GM23248 (cell line): ENCODE results near the gene FAM162A.

Source experiments
- EZH2 ChIP-seq: fragments of 200-600 bp; sonication (generic); IDR thresholded peaks from 2 replicates; pipeline ENCODE4 v1.6.1; 2018; ENCODE audit warnings: antibody characterized with exemption, mild to moderate bottlenecking; ENCODE audit not compliant: insufficient read depth, poor library complexity, severe bottlenecking
- EZH2phosphoT487 ChIP-seq: fragments of 200-600 bp; sonication (generic); IDR thresholded peaks from 2 replicates; pipeline ENCODE4 v1.6.1; 2018; ENCODE audit warnings: antibody characterized with exemption, moderate library complexity, mild to moderate bottlenecking, low read depth; ENCODE audit not compliant: insufficient read depth

DNA sequence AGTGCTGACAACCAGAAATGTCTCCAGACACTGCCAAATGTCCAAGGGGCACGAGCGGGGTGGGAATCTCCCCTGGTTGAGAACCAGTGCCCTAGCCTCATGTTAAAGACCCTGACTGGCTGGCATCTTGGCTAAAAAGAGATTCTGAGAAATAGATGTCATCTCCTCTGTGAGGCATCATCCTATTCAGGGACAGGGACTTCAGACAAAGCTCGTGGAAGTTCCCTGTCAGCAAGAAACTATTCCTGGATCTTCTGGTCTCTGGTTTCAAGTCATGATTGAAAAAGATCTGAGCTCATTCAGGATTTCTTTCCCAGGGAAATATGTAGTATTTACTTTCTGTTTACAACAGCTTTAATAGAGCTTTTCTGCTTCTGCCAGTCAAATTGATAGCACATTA, 21.0 kb downstream of the FAM162A start:
- TF ChIP-seq EZH2phosphoT487 (no peak), EZH2 (no peak)
